Kidney tubule cell (primary cell): ENCODE data around the gene CD274.
"Not testable (repeated sequence)": the region's sequence is repeated elsewhere in the genome, so short reads cannot be mapped to it uniquely, and the experiment has no call there.

Source experiments
- DNase-seq: peaks from one replicate; pipeline ENCODE4 v3.0.0-alpha.2; 2018; ENCODE audit warnings: low spot score

CD274 gene

GRCh38 chr9:5438301-5439162 lies 11.8 kb upstream of the CD274 start:
- peak; percentile 87 for DNase-seq

DNA sequence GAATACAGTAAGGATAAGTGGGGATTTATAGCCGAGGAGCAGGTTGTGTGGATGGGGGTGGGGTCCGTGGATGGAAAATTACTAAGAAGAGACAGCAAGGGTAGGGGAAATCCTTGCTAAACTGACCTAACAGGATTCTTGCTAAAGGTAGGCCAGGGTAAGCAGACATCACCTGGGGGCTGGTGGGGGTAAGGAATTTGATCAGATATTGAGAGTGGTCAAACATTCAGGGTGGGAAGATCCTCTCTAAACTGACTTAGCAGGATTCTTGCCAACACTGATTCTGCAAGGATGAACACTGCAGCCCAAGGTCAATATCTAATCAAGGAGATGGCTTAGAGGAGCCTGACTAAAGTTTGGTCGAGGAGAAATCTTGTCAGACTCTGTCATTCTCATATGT lies 9.9 kb upstream of the CD274 start:
- DNase-seq: no peak

- DNase-seq: peak; percentile 70
These were observed 9.3 kb upstream of the CD274 start for GRCh38 chr9:5441043-5441442.

GRCh38 chr9:5442400-5443011 lies 7.8 kb upstream of the CD274 start:
- DNase-seq: peak; percentile 76

GRCh38 chr9:5443850-5444249 lies 6.5 kb upstream of the CD274 start:
- no peak for DNase-seq

DNA sequence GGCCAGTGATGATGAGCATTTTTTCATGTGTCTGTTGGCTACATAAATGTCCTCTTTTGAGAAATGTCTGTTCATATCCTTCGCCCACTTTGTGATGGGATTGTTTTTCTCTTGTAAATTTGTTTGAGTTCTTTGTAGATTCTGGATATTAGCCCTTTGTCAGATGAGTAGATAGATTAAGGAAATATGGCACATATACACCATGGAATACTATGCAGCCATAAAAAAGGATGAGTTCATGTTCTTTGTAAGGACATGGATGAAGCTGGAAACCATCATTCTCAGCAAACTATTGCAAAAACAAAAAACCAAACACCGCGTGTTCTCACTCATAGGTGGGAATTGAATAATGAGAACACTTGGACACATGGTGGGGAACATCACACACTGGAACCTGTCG lies 5.2 kb upstream of the CD274 start:
- not testable (repeated sequence) for DNase-seq

GRCh38 chr9:5445886-5446285 lies 4.5 kb upstream of the CD274 start:
- DNase-seq: no peak

- DNase-seq: peak; percentile 81
These were observed 3.7 kb upstream of the CD274 start for GRCh38 chr9:5446451-5447236.

DNA sequence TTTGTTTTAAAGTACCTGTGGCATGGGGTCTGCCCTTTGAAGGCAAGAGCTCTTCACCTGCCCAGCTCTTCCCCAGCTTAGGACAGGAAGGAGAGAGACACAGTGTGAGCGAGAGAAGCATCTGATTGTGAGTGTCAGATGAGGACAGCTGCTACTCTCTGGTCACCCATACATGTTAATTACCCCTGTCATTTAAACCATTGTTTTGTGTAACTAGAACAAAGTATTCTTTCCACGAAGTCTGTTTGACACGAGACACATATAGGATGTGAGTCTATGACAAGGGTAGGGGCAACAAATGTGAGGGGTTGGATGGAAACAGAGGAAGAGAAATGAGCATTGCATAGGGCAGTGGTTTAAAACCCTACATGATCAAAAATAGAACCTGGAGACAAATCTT lies 3.0 kb upstream of the CD274 start:
- DNase-seq: no peak

DNA sequence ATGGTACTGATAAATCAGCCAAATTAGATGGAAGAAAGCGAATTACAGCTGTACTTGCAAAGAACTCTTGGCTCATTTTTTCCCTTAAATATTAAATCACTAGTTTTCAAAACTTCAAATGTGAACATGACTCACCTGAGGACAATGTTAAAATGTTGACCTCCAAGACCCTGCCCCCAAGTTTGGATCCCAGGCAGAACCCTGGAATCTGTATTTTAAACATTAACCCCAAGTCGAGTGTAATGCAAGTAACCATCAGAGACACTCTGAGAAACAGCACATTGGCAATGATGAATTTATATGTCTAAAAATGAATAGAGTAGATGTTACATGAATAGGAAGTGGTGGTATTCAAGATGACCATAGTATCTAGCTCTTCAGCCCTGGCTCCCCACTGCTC lies 2.3 kb upstream of the CD274 start:
- DNase-seq: peak; percentile 37

- peak; percentile 50 for DNase-seq
These were observed 1.6 kb upstream of the CD274 start for GRCh38 chr9:5448461-5449435.

DNA sequence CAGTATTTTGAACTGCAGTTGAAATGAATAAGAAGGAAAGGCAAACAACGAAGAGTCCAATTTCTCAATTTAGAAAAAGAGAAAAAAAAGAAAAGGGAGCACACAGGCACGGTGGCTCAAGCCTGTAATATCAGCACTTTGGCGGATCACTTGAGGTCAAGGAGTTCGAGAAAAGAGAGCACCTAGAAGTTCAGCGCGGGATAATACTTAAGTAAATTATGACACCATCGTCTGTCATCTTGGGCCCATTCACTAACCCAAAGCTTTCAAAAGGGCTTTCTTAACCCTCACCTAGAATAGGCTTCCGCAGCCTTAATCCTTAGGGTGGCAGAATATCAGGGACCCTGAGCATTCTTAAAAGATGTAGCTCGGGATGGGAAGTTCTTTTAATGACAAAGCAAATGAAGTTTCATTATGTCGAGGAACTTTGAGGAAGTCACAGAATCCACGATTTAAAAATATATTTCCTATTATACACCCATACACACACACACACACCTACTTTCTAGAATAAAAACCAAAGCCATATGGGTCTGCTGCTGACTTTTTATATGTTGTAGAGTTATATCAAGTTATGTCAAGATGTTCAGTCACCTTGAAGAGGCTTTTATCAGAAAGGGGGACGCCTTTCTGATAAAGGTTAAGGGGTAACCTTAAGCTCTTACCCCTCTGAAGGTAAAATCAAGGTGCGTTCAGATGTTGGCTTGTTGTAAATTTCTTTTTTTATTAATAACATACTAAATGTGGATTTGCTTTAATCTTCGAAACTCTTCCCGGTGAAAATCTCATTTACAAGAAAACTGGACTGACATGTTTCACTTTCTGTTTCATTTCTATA lies 602 bp upstream of the CD274 start:
- DNase-seq: no peak

GRCh38 chr9:5452286-5452609 lies 1.9 kb downstream of the CD274 start:
- no peak for DNase-seq

GRCh38 chr9:5453004-5453403 lies 2.7 kb downstream of the CD274 start:
- DNase-seq: no peak

- DNase-seq: no peak
These were observed 3.3 kb downstream of the CD274 start for GRCh38 chr9:5453673-5454072.

DNA sequence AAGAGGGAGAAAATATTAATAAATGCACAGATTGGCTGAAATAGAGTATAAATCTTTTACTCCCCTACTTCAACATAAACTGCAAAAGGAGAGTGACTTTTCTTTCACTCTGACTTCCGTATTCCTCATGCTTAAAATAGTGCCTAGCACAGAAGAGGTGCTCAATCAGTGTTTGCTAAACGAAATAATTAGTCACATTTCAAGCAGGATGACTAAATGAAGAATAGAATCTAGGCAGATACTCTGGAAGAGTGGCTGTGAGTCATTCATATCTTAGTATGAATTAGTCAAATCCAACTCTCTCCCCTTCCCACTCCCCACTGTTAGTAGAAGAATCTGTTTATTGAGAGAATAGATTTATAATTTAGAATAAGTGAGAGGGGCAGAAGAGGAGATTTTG lies 4.8 kb downstream of the CD274 start:
- DNase-seq: peak; percentile 88

GRCh38 chr9:5459289-5459829 lies 9.0 kb downstream of the CD274 start:
- peak; percentile 91 for DNase-seq

DNA sequence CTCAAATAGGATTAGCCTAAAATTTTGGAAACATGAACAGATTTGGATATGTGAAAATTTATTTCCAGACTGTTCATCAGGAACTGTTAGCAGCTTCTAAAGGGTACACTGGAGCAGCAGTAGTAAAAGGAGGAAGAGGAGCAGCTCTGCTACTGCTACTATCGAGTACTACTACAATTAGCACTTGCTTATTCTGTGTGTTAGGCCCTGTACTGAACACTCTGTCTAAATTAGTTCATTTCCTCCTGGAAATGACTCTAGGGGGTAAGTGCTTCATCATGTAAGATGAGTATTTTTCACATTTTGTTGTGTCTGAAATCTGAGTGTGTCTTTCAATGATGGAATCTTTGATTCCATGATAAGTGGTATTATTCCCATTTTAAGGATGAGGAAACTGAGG lies 9.8 kb downstream of the CD274 start:
- DNase-seq: no peak

DNA sequence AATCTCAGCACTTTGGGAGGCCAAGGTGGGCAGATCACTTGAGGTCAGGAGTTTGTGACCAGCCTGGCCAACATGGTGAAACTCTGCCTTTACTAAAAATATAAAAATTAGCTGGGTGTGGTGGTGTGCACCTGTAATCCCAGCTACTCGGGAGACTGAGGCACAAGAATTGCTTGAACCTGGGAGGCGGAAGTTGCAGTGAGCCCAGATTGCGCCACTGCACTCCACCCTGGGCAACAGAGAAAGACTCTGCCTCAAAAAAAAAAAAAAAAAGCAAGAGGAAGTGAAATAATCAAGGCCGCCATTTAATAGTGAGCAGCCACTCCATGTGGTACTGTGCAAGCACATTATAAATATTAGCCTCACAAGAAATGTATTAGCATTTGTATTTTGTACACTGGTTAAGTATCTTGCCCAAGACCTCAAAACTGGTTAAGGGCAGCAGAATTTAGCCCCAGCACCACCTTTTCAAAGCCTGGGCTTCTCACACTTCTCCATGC lies 14.5 kb downstream of the CD274 start:
- DNase-seq: not testable (repeated sequence)

- no peak for DNase-seq
These were observed 15.7 kb downstream of the CD274 start for GRCh38 chr9:5466005-5466404.
